HG02852 (cell line): ENCODE measurements around the gene FGB.
"Not testable (repeated sequence)": the region's sequence is repeated elsewhere in the genome, so short reads cannot be mapped to it uniquely, and the experiment has no call there.

Experiments
- ATAC-seq: cut with Tn5 transposase; IDR thresholded peaks from one replicate; pipeline ENCODE4 v1.9.1; 2021; ENCODE audit warnings: mild to moderate bottlenecking, moderate library complexity; ENCODE audit not compliant: unreplicated experiment

The FGB gene

DNA sequence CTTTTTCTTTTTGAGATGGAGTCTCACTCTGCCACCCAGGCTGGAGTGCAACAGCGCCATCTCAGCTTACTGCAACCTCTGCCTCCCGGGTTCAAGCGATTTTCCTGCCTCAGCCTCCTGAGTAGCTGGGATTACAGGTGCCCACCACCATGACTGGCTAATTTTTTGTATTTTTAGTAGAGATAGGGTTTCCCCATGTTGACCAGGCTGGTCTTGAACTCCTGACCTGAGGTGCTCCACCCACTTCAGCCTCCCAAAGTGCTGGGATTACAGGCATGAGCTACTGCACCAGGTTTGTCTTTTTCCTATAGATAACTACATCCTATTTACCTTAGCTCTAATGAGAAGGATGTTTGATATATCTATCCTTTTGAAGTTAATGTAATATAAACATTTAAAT, 31.5 kb downstream of the FGB start:
- not testable (repeated sequence) for ATAC-seq

DNA sequence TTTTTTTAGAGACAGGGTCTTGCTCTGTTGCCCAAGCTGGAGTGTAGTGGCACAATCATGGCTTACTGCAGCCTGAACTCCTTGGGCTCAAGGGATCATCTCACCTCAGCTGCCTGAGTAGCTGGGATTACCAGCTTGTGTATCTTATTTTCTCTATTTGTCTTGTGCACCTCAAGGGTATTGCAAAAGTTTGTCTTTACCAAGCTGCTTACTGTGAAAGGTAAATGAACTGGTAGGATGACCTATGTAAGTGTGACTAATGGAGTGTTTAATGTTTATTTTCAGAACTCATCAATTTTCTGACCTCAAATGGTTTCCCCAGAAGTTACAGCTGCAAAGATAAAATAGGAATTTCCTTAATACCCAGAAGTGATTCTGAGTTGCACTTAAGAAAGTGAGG, 33.0 kb downstream of the FGB start:
- ATAC-seq: no peak

DNA sequence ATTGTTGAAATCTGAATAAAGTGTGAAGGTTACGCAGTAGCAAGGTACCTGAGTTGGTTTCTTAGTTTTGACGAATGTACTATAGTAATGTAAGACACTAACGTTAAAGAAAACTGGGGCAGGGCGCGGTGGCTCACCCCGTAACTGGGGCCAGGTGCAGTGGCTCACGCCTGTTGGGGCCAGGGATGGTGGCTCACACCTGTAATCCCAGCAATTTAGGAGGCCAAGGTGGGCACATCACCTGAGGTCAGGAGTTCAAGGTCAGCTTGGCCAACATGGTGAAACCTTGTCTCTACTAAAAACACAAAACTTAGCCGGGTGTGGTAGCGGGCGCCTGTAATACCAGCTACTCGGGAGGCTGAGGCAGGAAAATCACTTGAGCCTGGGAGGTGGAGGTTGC, 34.5 kb downstream of the FGB start:
- ATAC-seq: not testable (repeated sequence)

DNA sequence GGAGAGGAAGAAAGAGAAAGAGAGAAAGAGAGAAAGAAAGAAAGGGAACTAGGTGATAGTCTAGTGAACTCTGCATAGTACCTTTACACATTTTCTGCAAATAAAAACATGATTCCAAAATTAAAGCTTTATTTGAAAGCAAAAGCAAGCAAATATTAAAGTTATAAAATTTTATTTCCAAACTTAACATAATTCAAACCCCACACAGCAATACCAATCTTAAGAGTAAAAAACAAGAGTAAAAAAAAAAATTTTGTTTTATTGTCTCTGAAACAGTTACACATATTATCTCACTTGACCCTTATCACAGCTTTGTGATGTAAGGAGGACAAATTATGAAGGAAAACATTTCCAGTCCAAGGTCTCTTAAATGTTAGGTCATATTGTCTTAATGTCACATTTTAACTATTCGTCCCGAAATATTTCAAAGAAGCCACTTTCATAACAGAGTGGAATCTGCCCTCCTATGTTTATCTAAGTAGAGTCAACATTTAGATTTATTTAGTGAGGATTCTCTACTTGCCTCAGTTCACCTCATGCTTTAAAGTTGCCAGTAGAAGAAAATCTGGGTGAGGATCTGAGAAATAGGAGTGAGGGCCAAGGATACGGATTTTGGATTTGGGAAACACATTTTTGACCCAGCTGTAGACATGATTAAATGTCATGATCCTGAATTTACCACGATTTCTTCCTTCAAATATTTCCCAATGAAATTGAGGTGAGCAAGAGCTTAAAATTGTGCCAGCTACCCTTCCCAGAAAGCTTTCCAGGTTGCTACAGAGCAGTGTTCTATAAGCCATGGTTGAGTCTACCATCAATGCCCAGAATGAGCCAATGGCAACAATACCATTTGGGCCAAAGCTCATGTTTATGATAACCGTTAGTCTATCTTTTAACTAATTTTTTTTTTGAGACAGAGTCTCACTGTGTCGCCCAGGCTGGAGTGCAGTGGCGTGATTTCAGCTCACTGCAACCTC, 35.3 kb downstream of the FGB start:
- ATAC-seq: no peak

DNA sequence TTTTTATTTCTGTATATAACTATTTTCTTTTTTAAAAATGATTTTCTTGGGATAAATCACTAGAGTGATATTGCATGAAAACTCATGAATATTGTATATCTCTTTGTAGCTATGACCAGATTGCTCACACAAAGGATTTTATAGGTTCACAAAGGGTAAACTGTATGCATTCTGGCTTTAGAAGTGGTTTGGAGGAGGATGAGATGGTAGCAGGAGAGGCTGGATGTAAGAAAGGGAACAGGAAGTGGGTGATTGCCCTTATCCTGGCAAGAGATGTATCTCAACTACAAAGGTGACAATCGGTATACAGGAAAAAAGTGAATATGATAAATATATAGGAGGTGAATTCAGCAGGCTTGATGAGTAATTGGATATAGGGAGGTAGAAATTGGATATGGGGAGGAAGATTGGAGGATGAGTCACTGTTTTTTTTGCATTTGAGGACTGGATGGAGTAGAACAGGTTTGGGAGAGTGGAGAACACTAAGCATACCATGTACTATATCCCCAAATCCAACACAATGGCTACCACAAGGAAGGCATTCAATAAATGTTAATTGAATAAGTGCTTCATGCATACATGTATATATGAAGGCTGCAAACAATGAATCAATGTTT, 39.7 kb downstream of the FGB start:
- no peak for ATAC-seq

DNA sequence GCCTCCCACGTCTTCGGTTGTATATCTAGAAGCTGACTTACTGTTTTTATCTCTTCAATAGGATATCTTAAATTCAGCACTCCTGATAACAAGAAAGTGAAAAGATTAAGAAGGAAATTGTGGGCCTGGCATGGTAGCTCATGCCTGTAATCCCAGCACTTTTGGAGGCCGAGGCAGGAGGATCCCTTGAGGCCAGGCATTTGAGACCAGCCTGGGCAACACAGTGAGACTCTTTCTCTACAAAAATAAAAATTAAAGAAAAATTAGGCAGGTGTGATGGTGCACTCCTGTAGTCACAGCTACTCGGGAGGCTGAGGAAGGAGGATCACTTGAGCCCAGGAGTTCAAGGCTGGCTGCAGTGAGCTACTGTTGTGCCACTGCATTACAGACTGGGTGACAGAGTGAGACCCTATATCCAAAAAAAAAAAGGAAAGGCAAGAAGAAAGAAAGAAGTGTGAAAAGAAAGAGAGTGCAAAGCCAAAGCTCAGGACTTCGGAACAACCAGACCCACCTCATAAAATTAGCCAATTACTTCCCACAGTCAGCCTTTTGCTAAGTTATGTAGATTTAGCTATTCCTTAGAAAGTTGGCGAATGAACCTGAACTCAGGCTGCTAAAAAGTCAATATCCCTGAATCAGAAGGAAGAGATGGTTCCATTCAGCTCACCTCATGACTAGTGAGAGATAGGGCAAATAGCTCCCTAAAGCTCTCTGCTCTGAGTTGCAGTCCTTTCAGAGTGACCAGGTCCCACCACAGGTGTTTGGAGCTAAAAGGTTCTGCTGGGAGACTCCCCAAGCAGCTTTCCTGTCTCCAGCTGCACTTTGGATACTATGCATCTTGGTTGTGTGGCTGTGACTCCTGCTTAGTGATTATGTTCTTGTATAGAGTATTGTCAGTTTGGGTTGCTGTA, 40.5 kb downstream of the FGB start:
- no peak for ATAC-seq

DNA sequence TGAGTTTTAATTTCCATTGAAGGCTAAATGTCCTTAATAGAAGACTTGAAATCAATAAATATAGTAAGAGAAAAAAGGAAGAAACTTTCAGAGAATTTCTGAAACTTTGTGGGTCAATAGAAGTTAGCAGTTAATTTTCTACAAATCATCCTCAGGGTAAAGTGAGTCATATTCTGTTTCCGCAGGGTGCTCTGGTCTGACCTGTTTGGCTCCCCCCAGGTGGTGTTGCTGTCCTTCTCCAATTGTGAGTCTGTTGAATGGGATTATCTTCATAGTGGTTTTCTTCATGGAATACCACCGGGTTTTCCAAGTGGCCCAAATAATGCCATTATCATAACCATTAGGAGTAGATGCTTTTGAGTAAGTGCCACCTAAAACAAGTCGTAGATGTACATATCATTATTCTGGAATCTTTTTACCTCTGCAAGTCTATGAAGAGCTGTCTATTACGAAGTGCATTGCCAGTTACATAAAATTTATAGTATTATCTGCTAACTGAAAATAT, 41.9 kb downstream of the FGB start:
- no peak for ATAC-seq

DNA sequence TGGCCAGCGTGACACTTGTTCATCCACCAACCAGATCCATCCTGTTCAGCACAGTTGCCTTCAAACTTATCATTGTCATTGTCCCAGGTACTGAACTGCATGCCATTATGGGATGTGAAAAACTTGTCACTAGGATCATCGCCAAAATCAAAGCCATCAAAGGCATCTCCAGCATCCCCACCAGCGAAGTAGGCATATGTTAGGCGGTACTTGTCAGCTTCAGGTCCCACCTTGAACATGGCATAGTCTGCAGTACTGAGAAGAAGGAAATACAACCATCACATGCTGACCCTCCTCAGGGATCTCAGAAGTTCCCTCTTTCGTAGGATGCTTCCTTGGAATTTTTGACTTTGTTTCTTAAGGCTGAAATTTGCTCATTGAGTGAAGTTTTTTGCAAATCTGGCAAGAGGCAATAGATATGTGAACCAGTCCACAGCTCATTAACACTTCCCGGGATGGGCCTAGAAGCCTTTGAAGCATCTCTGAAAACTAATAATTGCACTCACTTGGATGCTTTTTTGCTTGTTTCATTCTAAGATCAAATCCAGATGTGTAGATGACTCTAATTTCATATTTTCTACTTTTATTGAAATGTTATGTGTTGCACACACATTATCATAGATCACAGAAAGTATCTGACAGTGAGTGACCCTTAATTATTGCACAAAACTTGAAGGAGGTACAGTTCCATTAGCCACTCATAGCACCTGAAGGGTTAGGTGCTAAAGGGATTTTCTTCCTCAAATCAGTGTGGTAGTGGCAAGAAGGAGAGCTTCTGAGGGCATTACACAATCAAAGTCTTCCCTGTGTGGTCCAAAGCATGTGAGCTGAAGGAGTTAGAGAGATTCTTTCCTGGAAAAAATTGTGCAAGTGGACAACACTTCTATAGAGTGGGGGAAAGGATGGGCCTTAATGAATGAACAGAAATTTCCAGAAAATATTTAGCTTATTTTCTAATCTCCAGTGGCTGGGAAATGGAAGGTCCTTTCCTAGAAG, 44.2 kb downstream of the FGB start:
- no peak for ATAC-seq

DNA sequence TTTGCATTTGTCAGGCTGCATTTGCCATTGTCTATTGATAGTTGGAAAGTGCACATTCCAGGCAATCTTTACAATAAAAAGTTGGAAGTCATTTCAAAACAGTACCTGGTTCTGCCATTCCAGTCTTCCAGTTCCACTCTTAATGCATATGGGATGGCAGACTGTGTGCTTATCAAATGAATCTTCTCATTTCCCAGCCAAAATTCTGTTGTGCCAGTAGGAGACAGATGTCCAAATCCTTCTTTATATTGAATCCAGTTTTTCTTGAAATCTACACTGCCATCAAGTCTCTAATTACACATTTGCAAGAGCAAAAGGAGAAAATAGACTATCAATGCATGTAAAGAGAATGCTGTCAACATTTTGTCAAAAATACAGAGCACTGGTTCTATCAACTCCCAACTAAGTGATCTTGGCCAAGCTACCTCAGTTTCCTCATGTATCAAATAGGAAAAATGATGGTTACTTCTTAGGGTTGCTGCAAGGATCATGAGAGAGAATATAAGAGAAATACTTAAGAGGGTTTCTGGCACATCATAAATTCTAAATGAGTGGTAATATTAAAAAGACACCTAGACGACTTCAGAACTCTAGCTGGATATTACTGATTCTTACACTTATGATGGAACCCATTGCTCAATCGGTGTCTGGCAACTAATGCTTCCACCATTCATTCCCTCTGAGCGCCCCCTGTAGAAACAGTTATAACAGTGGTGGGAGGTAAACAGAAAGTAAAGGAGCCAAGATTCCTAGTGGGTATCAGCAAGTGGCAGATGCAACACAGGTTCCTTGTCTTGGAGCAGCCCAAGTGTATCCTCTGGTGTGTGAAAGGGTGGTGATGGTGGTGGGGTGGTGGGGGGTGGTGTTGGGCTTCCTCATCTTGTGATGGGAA, 45.8 kb downstream of the FGB start:
- ATAC-seq: no peak

DNA sequence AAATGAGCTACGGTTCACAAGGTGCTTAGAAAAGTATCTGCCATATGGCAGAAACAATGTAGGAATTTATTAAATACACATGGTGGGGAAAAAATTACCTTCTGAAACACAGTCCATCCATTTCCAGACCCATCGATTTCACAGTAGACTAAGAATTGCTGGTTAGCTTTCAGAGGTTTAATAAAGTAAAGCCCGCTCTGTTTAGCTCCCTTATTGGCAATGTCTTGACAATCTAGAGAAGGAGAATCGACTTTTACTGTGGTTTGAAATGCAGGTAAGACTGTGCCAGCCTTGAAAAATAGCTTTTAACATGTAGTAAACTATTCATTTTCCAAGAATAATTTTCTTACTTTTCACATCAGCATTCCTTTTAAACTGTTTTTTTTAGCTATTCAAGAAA, 46.7 kb downstream of the FGB start:
- ATAC-seq: no peak

DNA sequence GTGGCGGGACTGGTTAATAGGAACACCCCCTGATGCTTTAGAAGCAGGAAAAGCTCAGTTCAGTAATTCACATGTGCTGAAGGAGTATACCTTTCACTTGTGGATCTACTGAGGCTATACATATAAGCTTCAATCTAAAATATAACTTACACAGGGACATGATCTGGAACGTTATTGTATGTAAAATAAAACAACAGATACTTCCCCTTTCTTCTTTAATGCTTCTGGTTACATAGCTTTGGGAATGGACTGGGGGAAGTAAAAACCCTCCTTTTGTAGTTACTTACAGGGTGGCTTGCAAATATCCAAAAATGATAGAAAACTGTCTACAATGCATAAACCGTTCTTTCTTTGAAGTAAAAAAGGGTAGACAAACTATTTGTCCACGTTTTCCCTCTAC, 47.8 kb downstream of the FGB start:
- ATAC-seq: no peak

DNA sequence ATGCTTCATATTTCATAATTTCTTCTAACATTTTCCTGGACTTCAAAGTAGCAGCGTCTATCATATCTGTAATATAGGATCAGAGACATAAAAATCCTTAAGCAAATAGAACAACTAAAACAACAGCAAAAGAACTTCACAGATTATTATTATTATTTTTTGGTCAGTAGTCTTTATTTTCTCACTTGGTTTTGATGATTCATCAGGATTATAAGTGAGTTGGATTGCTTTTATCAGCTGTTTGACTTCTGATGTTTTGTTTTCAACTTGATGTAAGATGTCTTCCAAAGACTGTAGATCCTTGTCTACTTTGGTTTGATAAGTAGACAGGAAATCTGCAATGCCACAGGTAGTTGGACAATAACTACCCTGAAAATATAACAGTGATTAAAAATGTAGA, 49.0 kb downstream of the FGB start:
- ATAC-seq: no peak

DNA sequence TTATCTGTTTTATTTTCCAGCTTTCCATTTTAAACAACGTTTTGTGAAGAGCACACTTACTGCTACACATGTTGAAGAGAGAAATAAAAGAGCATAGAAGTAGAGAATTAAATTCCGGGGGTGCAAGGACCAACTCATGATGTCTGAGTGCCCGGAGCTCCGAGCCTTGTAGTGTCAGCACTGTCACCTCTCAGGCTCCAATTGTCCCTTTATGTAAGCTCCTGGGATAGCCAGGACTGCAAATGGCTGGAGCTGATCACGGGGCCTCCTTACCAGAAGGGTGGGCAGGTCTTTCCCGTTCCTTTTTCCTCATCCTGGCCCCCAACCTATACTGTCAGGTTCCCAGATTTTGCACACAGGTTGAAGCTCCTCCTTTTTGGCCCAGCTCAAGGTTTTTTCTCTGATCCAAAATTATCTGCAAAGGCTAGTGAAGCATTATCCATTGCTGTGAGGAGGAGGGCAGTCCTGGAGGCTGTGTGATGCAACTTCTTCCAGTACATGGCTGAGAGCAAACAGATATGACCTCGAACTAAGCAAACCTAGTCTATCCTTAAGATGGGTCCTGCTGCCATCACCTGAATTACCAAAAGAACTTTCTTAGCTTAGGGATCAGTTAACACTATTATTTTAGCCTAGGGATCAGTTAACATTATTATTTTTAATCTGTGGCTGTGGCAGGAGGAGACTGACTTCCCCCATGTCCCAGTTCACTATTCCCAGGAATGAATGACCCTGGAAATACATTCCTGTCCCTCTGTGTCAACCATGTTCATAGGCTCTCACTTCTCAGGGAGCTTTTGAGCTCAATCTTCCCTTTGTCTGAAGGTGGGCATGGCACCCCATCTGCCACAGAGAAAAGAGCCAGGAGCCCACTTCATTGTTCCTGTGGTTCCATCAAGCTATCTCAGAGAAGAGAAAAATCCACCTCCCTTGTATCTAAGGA, 49.9 kb downstream of the FGB start, which contains the start of gene FGG:
TSS of gene FGG (minus strand) at position 185 of the 943 bp plus-strand sequence. CDS start at position 138, 47 bp downstream.
- ATAC-seq: no peak

DNA sequence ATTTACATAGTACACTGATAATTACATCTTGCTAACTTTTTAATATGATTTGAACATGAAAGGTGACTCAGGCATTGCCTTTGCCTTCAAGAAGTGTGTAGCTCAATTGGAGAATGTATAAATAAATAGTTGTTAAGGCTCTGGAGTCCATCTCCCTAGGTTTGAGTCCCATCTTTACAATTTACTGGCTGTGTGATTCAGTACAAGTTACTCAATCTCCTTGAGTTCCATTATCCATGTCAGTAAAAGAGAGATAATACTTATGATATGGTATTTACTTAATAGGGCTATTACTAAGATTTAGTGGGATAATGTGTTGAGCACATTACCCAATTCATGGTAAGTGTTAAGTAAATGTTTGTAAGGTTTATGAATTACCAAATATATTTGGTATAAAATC, 51.5 kb downstream of the FGB start:
- no peak for ATAC-seq

DNA sequence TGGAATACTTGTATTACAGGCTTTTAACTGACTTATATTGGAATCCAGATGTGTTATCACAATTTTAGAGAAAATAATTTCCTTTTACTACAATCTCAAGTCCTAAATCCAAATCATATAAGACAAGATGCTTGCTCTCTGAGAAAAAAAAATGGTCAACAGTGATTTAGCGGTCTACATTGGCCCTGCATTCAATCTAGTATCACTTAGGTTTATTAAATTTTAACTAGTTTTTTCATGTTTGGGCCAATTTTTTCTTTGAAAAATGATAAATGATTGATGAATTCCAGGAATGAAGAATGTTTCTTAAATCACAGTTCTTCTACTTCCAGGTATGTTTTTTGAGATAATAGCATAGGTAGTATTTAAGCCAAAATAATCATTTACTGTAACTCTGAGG, 52.4 kb downstream of the FGB start:
- no peak for ATAC-seq

DNA sequence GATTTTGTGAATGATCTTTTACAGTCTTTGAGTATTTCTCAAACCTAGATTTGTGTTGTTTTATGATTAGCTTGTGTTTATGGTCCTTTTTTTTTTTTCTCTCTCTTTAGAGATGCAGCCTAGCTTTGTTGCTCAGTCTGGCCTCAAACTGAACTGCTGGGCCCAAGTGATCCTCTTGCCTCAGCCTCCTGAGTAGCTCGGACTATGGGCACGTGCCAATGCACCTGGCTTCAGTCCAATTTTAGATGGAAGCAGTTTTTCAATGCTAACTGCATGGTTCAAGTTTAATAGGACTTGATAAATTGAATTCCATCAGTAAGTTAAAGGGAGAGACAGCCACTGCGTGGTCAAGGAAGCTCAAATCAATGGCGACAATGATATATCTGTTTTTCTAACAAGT, 53.5 kb downstream of the FGB start:
- ATAC-seq: no peak

DNA sequence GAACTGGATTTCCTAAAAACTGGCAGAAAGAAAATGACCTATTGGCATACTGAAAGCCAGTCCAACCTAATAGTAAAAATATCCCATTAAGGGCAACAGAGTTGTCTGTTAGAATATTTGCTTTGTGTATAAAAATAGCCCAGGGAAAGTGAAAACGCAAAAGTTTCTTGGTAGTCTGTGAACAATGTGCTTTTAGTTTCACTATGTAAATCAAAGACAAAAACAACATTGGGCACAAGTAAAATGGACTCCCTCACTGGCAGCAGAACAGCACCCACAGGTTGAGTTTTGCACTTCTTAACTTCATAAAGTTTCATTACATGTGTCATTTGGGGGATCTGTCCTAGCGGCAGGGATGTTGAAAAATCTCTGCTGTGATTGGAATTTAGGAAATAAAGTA, 53.9 kb downstream of the FGB start:
- ATAC-seq: peak; percentile 97
